Stomach (tissue), 9 donors: Measurements from ENCODE around the gene PRELID2. TPM values are rescaled to one million over a fixed set of nuclear protein-coding genes. Genes with fewer than 3 reads are reported as not detected.

ENCODE experiments used
- DNase-seq, 2 donors: peaks; one replicate each; pipeline versions ENCODE4 v3.0.0 to v3.0.0-alpha.2; 2013 to 2019
- H3K27ac ChIP-seq, 5 donors: fragments of 200-600 bp in 4 of 5; sonication (generic) in 4 of 5; one replicate each; pipeline ENCODE4 v1.5.1; 2013 to 2019; ENCODE audit warnings: mild to moderate bottlenecking in 1 of 5, moderate library complexity in 1 of 5
- H3K27me3 ChIP-seq, 3 donors: fragments of 200-600 bp; sonication (generic); one replicate each; pipeline ENCODE4 v1.5.1; 2017 to 2019; ENCODE audit warnings: mixed run types in 1 of 3
- H3K36me3 ChIP-seq, 4 donors: fragments of 200-600 bp; sonication (generic); 1 replicate in 3 of 4; 2 replicates in 1 of 4; pipeline ENCODE4 v1.5.1; 2016 to 2019
- H3K4me1 ChIP-seq, 4 donors: fragments of 200-600 bp; sonication (generic); one replicate each; pipeline ENCODE4 v1.5.1; 2016 to 2019
- H3K4me3 ChIP-seq, 4 donors: fragments of 200-600 bp; sonication (generic) in 3 of 4; one replicate each; pipeline ENCODE4 v1.5.1; 2016 to 2019; ENCODE audit warnings: mild to moderate bottlenecking in 1 of 4
- H3K9me3 ChIP-seq, 4 donors: fragments of 200-600 bp; sonication (generic); one replicate each; pipeline ENCODE4 v1.5.1; 2016 to 2019
- EP300 ChIP-seq: sonication (generic); formaldehyde crosslinking; IDR thresholded peaks from one replicate; pipeline ENCODE4 v1.6.1; 2017; ENCODE audit warnings: antibody characterized with exemption
- POLR2A ChIP-seq, 4 donors: fragments of 450-650 bp; IDR thresholded peaks; one replicate each; pipeline ENCODE4 v1.6.1; 2016; ENCODE audit warnings: antibody characterized with exemption in 4 of 4, control low read depth in 2 of 4, mild to moderate bottlenecking in 1 of 4, moderate library complexity in 1 of 4
- POLR2AphosphoS5 ChIP-seq, 3 donors: sonication (generic); formaldehyde crosslinking; IDR thresholded peaks; one replicate each; pipeline ENCODE4 v1.6.1; 2016; ENCODE audit warnings: antibody characterized with exemption in 3 of 3
- WGBS, 5 donors: extraction: QIAGEN DNeasy Blood & Tissue Kit in 3 of 5; methylation state at CpG; one replicate each; pipeline versions ENCODE4 v1.1.5 to v1.1.7; 2013 to 2018; 5-methylcytosine and 5-hydroxymethylcytosine counted together
- intact Hi-C: fragments of 100-400 bp; cut with DNase I; formaldehyde crosslinking; loops from one replicate; pipeline ENCODE4 v1.15.1; 2023; ENCODE audit warnings: low total_unique reads
- polyA plus RNA-seq, 3 donors: library from polyadenylated mRNA; stranded (reverse); fragments of 200-250 nt; gene quantifications; one replicate each; pipeline ENCODE4 v1.2.3, GENCODE V29; 2013
- total RNA-seq, 5 donors: library from RNA; depleted of rRNA; stranded (reverse); fragments of >200 nt; gene quantifications; one replicate each; pipeline versions ENCODE4 v1.1.0 to v1.2.3, GENCODE V29; 2014 to 2016
- TF ChIP-seq, protein P1 (sequence below), 7 experiments: fragments of 450-650 bp in 4 of 7; fragments of 200-600 bp in 3 of 7; sonication (generic) in 3 of 7; IDR thresholded peaks; one replicate each; pipeline ENCODE4 v1.5.1; 2016 to 2019; ENCODE audit warnings: antibody characterized with exemption in 7 of 7, control low read depth in 2 of 7, mild to moderate bottlenecking in 1 of 7
- donor health status: healthy with polysubstance abuse.
- donor health status: Bipolar disorder and iron deficiency.
- donor health status: healthy.

Gene PRELID2
- total and polyA plus RNA-seq, 8 donors, result 7.1 to 203 (median 20.3) TPM

GRCh38 chr5:145768863-145769262 lies 66.3 kb downstream of the PRELID2 start:
- H3K27me3 ChIP-seq, result no peaks in the 10 kb centered on the region
- intact Hi-C loops, result no loop called here

DNA sequence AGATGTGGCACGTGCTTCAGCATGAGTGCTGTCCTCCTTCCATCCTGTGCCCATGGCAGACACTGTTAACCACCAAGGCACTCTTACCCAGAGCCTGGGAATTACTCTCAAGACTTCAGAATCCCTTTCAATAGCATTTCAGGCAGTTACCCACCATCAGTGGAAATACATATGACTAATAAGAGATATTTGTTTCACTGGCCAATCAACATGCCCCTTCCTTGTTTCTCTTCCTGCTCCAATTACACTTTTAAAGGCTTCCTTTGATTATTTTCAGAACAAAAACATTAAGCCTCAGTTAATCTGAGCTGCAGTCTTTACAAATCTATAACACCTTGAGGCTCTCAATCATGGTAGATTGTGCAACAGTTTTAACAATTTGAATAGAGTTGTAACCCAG lies 70.8 kb downstream of the PRELID2 start:
- TF ChIP-seq EP300, result no peak
- TF ChIP-seq POLR2AphosphoS5 (IDR thresholded peaks at IDR 0.05), result no peak
- TF ChIP-seq POLR2A (IDR thresholded peaks at IDR 0.05), result no peak
- TF ChIP-seq, protein P1, sequence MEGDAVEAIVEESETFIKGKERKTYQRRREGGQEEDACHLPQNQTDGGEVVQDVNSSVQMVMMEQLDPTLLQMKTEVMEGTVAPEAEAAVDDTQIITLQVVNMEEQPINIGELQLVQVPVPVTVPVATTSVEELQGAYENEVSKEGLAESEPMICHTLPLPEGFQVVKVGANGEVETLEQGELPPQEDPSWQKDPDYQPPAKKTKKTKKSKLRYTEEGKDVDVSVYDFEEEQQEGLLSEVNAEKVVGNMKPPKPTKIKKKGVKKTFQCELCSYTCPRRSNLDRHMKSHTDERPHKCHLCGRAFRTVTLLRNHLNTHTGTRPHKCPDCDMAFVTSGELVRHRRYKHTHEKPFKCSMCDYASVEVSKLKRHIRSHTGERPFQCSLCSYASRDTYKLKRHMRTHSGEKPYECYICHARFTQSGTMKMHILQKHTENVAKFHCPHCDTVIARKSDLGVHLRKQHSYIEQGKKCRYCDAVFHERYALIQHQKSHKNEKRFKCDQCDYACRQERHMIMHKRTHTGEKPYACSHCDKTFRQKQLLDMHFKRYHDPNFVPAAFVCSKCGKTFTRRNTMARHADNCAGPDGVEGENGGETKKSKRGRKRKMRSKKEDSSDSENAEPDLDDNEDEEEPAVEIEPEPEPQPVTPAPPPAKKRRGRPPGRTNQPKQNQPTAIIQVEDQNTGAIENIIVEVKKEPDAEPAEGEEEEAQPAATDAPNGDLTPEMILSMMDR (IDR thresholded peaks at IDR 0.05), result no peak
- WGBS, 5 donors, result 84 to 100% (median 94%) methylated on average over 1 of the region's 1 CpG

More at GRCh38 chr5:145768863-145769262, 66.3 kb downstream of the PRELID2 start:
- WGBS, 5 donors, result 42 to 59% (median 49%) methylated on average over 3 of the region's 3 CpGs
- H3K4me1 ChIP-seq, result no peaks in the 10 kb centered on the region
- H3K36me3 ChIP-seq, result peaks cover 0 to 37% (median 18%) of the 10 kb centered on the region in 4 donors
- TF ChIP-seq POLR2A (IDR thresholded peaks at IDR 0.05) (no peak), POLR2AphosphoS5 (IDR thresholded peaks at IDR 0.05) (no peak), EP300 (no peak)
- TF ChIP-seq, protein P1 (IDR thresholded peaks at IDR 0.05), result no peak
- H3K27ac ChIP-seq, result no peak overlapping the region
- H3K4me3 ChIP-seq, result no peak overlapping the region
- DNase-seq, result no peak
- H3K9me3 ChIP-seq, result no peaks in the 10 kb centered on the region

GRCh38 chr5:145762833-145763232 lies 72.3 kb downstream of the PRELID2 start:
- Histone ChIP-seq H3K4me3 (no peak overlapping the region), H3K36me3 (peaks cover 0 to 48% (median 31%) of the 10 kb centered on the region in 4 donors), H3K27me3 (no peaks in the 10 kb centered on the region), H3K9me3 (no peaks in the 10 kb centered on the region), H3K4me1 (no peaks in the 10 kb centered on the region), H3K27ac (no peak overlapping the region)
- intact Hi-C loops, result no loop called here
- TF ChIP-seq, protein P1 (IDR thresholded peaks at IDR 0.05), result no peak
- TF ChIP-seq EP300 (no peak), POLR2AphosphoS5 (IDR thresholded peaks at IDR 0.05) (no peak), POLR2A (IDR thresholded peaks at IDR 0.05) (no peak)
- 87 to 100% (median 95%) methylated on average over 1 of the region's 1 CpG for WGBS, 5 donors
- no peak for DNase-seq

More for the DNA sequence above, 70.8 kb downstream of the PRELID2 start:
- no peak overlapping the region for H3K27ac ChIP-seq
- no peak overlapping the region for H3K4me3 ChIP-seq
- intact Hi-C loops, result no loop called here
- no peaks in the 10 kb centered on the region for H3K9me3 ChIP-seq
- H3K36me3 ChIP-seq, result peaks cover 0 to 51% (median 31%) of the 10 kb centered on the region in 4 donors
- no peaks in the 10 kb centered on the region for H3K4me1 ChIP-seq
- DNase-seq, result no peak
- H3K27me3 ChIP-seq, result no peaks in the 10 kb centered on the region

- Histone ChIP-seq H3K27ac (no peak overlapping the region), H3K4me3 (no peak overlapping the region), H3K4me1 (no peaks in the 10 kb centered on the region), H3K36me3 (peaks cover 0 to 38% (median 31%) of the 10 kb centered on the region in 4 donors), H3K9me3 (no peaks in the 10 kb centered on the region), H3K27me3 (no peaks in the 10 kb centered on the region)
- intact Hi-C loops, result no loop called here
- WGBS, 5 donors, result 77 to 84% (median 83%) methylated on average over 4 of the region's 4 CpGs
- DNase-seq, result no peak
- TF ChIP-seq, protein P1 (IDR thresholded peaks at IDR 0.05), result no peak
- no peak for TF ChIP-seq POLR2AphosphoS5 (IDR thresholded peaks at IDR 0.05)
- no peak for TF ChIP-seq POLR2A (IDR thresholded peaks at IDR 0.05)
- no peak for TF ChIP-seq EP300
Measured at GRCh38 chr5:145761254-145761653, 73.9 kb downstream of the PRELID2 start.
